OCI-M1 (cell line): Measurements from ENCODE around the gene SPSB3.

Source experiments
- DNase-seq: peaks from one replicate; lab custom pipeline; 2025; lab: John Stamatoyannopoulos, UW

SPSB3 gene

GRCh38 chr16:1816396-1817275, 34.3 kb upstream of the SPSB3 start:
- DNase-seq, result no peak

GRCh38 chr16:1815461-1815860, 33.1 kb upstream of the SPSB3 start:
- DNase-seq, result no peak

GRCh38 chr16:1812732-1813163, 30.4 kb upstream of the SPSB3 start:
- peak; percentile 75 for DNase-seq

GRCh38 chr16:1810536-1810935, 28.2 kb upstream of the SPSB3 start:
- no peak for DNase-seq

- no peak for DNase-seq
Observed at GRCh38 chr16:1810106-1810505, 27.7 kb upstream of the SPSB3 start.

GRCh38 chr16:1809281-1809801, 27.0 kb upstream of the SPSB3 start:
- DNase-seq, result no peak

GRCh38 chr16:1808691-1809090, 26.3 kb upstream of the SPSB3 start:
- no peak for DNase-seq

GRCh38 chr16:1807626-1808025, 25.3 kb upstream of the SPSB3 start:
- DNase-seq, result no peak

- no peak for DNase-seq
Observed at GRCh38 chr16:1800701-1801100, 18.3 kb upstream of the SPSB3 start.

GRCh38 chr16:1799263-1799662, 16.9 kb upstream of the SPSB3 start:
- peak; percentile 19 for DNase-seq

GRCh38 chr16:1794908-1795666, 12.7 kb upstream of the SPSB3 start:
- no peak for DNase-seq

GRCh38 chr16:1794221-1794871, 12.0 kb upstream of the SPSB3 start:
- no peak for DNase-seq

GRCh38 chr16:1793578-1794220, 11.3 kb upstream of the SPSB3 start, which contains the start of gene IGFALS:
TSS of gene IGFALS (minus strand) at chr16:1793705. CDS start at chr16:1793652, 53 bp downstream.
- no peak for DNase-seq

GRCh38 chr16:1792836-1793577, 10.6 kb upstream of the SPSB3 start:
- no peak for DNase-seq

- DNase-seq, result no peak
Observed at GRCh38 chr16:1791943-1792812, 9.8 kb upstream of the SPSB3 start.

GRCh38 chr16:1791256-1791942, 9.0 kb upstream of the SPSB3 start:
- DNase-seq, result no peak

- no peak for DNase-seq
Observed at GRCh38 chr16:1790611-1791255, 8.4 kb upstream of the SPSB3 start.

GRCh38 chr16:1790261-1790610, 7.9 kb upstream of the SPSB3 start:
- no peak for DNase-seq

- DNase-seq, result no peak
Observed at GRCh38 chr16:1789643-1790045, 7.3 kb upstream of the SPSB3 start.
